GM12875 (cell line): ENCODE measurements around the gene AGRN.

Source experiments
- H3K4me3 ChIP-seq: one replicate; pipeline ENCODE4 v1.5.1; 2011; ENCODE audit warnings: low read depth, low read length, control low read depth
- TF ChIP-seq, protein P1 (sequence below): IDR thresholded peaks from 2 replicates; pipeline ENCODE4 v1.5.1; 2011; ENCODE audit warnings: low read depth, mild to moderate bottlenecking, control low read depth, inconsistent platforms, low read length, moderate library complexity, borderline replicate concordance; ENCODE audit not compliant: insufficient read depth

The AGRN gene

DNA sequence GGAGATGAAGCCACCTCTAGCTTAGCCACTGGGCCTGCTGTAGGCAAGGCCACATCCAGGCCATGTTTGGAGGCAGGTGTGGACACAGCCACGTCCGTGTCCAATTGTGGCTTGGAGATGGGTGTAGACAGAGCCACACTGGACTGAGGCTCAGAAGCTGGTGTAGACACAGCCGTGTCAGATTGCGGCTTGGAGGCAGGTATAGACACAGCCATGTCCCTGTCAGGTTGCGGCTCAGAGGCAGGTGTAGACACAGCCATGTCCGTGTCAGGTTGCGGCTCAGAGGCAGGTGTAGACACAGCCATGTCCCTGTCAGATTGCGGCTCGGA is 40.2 kb upstream of the AGRN start:
- TF ChIP-seq, protein P1, sequence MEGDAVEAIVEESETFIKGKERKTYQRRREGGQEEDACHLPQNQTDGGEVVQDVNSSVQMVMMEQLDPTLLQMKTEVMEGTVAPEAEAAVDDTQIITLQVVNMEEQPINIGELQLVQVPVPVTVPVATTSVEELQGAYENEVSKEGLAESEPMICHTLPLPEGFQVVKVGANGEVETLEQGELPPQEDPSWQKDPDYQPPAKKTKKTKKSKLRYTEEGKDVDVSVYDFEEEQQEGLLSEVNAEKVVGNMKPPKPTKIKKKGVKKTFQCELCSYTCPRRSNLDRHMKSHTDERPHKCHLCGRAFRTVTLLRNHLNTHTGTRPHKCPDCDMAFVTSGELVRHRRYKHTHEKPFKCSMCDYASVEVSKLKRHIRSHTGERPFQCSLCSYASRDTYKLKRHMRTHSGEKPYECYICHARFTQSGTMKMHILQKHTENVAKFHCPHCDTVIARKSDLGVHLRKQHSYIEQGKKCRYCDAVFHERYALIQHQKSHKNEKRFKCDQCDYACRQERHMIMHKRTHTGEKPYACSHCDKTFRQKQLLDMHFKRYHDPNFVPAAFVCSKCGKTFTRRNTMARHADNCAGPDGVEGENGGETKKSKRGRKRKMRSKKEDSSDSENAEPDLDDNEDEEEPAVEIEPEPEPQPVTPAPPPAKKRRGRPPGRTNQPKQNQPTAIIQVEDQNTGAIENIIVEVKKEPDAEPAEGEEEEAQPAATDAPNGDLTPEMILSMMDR, result no peak

GRCh38 chr1:980137-980571 is 39.8 kb upstream of the AGRN start:
- TF ChIP-seq, protein P1, result no peak
- no peak overlapping the region for H3K4me3 ChIP-seq

More for the DNA sequence above, 40.2 kb upstream of the AGRN start:
- no peak overlapping the region for H3K4me3 ChIP-seq

DNA sequence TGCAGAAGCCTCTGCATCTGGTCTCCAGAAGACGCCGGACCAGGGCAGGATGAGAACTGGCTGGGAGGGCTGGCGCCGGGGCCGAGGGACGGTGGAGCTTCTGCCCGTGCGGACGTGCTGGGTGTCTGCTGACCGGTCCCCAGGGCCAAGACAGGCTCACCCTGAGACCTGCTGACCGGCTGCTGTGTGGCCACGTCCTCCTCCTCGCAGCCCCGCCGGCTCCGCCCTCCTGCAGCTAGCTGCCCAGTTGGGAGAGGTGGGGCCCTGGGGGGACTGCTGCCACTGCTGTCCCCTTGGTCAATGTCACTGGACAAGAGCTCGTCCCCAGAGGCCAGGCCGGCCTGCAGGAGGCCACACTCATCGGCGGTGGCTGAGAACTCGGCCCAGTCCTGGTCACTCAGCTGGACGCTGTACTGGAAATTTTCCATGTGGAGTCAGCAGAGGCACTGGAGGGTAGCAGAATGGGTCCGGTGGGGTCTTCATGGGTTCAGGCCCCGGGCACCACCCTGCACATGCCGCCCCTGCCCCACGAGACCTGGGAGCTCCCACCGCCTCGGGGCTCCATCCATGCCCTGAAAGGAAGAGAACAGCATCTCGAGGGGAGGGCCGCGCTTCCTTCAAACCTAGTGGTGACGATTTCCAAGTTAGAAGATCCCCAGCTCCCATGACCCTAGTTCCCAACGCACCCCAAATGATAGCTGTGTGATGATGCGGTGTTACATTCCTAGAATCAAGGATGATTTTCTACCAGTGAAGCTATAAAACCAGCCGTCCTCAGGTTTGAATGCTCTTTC is 39.1 kb upstream of the AGRN start:
- TF ChIP-seq, protein P1, result no peak
- H3K4me3 ChIP-seq, result no peak overlapping the region

- no peak overlapping the region for H3K4me3 ChIP-seq
- TF ChIP-seq, protein P1, result no peak
Observed at GRCh38 chr1:981491-981954, 38.4 kb upstream of the AGRN start.

DNA sequence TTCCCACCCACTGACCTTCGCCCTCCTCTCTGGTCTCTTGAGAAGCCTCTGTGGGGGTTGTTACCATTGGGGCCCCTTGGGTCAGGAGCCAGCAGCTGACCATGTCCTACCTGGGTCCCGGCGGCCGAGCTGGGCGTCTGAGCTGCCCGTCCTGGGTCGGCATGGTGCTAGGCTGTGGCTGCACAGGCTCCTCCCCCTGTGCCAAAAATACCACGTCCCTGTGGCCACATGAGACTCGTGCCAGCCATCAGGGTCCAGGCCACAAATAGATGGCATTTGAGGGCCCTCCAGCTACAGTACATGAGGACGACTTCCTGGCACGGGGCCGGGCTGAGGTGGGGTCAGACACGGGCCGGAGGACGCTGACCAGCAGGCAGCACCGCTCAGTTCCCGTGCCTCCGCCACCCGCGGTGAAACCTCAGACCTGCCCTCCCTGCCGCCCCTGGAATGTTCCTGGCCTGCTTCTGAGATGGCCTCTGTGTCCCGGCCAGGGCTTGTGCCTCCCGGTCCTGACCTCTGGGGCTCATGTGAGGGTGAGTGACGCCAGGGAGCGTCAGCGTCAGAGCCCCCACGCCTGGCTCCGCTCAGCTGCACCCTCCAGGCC is 37.9 kb upstream of the AGRN start, which contains the start of gene PERM1:
PERM1 (minus strand) TSS at position 139 of the 604 bp plus-strand sequence. CDS start 1,064 bp downstream, outside the sequence.
- no peak within 1 kb of the TSS for H3K4me3 ChIP-seq
- TF ChIP-seq, protein P1, result no peak

- no peak overlapping the region for H3K4me3 ChIP-seq
- TF ChIP-seq, protein P1, result no peak
Observed at GRCh38 chr1:982765-983436, 37.0 kb upstream of the AGRN start.
